ENCODE data around the gene GDA. TPM values are rescaled to one million over a fixed set of nuclear protein-coding genes. Genes with fewer than 3 reads are reported as not detected.

Gene GDA
- total and polyA plus RNA-seq, 10 donors, result 0.02 to 0.19 (median 0.05) TPM; not detected in 6

DNA sequence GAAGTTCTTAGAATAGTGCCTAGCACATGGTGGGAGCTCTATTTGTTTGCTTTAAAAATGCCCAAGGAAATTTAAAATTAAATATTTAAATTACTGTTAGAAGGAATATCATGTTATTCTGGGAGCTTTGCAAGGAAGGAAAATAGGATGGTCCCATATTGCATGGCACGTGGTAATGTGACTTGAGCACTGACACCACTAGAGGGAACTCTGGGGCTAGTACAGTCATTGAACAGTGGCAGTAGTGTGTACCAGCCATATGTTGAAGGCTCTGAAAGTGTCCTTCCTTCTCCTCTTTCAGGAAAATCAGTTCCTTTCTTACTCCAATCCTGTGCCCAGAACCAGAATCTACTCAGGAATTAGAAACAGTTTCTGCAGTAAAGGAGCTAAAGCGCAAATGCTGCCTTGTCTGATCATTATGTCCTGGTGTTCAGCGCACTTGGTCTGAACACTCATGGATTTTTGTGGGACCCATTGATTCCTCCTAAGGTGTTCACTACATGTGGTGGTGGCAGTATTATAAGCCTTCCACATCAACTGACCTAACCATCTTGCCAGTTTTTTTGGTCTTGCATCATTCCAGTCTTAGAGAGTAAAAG lies 54.1 kb downstream of the GDA start:
- no peak for DNase-seq
- Histone ChIP-seq H3K9me3 (no peaks in the 10 kb centered on the region), H3K36me3 (no peaks in the 10 kb centered on the region), H3K27me3 (replicated peaks in 1 of 7) (no peaks in the 10 kb centered on the region), H3K4me1 (no peaks in the 10 kb centered on the region), H3K4me3 (no peak overlapping the region), H3K27ac (no peak overlapping the region)
- TF ChIP-seq, protein P1, sequence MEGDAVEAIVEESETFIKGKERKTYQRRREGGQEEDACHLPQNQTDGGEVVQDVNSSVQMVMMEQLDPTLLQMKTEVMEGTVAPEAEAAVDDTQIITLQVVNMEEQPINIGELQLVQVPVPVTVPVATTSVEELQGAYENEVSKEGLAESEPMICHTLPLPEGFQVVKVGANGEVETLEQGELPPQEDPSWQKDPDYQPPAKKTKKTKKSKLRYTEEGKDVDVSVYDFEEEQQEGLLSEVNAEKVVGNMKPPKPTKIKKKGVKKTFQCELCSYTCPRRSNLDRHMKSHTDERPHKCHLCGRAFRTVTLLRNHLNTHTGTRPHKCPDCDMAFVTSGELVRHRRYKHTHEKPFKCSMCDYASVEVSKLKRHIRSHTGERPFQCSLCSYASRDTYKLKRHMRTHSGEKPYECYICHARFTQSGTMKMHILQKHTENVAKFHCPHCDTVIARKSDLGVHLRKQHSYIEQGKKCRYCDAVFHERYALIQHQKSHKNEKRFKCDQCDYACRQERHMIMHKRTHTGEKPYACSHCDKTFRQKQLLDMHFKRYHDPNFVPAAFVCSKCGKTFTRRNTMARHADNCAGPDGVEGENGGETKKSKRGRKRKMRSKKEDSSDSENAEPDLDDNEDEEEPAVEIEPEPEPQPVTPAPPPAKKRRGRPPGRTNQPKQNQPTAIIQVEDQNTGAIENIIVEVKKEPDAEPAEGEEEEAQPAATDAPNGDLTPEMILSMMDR (IDR thresholded peaks at IDR 0.05 in 8 of 11, conservative IDR thresholded peaks at IDR 0.05 in 3 of 11), result peak in 3 of 11 experiments; percentile 10 to 20 (median 15)
- TF ChIP-seq POLR2AphosphoS5 (IDR thresholded peaks at IDR 0.05), result no peak
- WGBS, 5 donors, result 65 to 75% (median 66%) methylated on average over 3 of the region's 3 CpGs
- intact Hi-C loops (cut with DNase I; ENCODE audit: low total_unique reads), result no loop called here

DNA sequence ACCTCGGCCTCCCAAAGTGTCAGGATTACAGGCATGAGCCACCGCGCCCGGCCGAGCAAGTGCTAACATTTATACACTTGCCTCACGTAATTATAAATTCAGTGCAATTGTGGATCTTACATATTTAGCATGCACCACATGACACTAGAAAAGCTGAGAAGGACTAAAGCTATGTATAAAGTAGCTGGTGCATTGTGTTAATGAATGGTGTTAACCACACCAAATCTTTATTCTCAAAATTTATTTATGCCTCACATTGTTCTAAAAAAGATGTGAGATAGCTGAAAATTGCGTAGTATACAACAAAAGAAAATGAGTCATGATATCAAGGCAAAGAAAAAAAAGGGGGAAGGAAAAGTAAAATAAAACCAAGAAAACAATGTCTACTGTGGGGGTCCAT lies 54.8 kb downstream of the GDA start:
- no peak overlapping the region for H3K4me3 ChIP-seq
- no peaks in the 10 kb centered on the region for H3K27me3 ChIP-seq (replicated peaks in 1 of 7)
- 82 to 89% (median 87%) methylated on average over 7 of the region's 7 CpGs for WGBS, 5 donors
- no peaks in the 10 kb centered on the region for H3K4me1 ChIP-seq
- no peak for DNase-seq
- intact Hi-C loops (cut with DNase I; ENCODE audit: low total_unique reads), result no loop called here
- TF ChIP-seq, protein P1 (IDR thresholded peaks at IDR 0.05 in 8 of 11, conservative IDR thresholded peaks at IDR 0.05 in 3 of 11), result no peak
- TF ChIP-seq POLR2A (IDR thresholded peaks at IDR 0.05), result no peak
- no peak for TF ChIP-seq POLR2AphosphoS5 (IDR thresholded peaks at IDR 0.05)
- H3K36me3 ChIP-seq, result no peaks in the 10 kb centered on the region
- no peaks in the 10 kb centered on the region for H3K9me3 ChIP-seq
- no peak overlapping the region for H3K27ac ChIP-seq

DNA sequence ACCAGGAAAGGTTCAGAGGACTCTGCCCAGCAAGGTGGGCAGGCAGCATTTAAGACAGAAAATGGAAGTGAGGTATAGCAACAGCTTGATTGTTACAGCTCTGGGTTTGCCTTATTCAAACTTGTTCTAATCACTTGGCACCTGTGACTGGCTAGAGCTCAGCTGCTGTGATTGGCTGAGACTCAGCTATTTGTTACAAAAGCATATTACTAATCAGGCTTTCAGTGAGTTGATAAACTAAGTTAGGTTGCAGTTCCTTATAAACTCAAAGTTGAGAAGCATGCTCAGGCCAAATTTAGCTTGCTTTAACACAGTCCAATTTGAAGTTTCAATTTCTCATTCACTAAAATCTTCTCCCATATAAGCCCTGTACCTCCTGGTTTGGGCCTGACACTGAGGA lies 56.3 kb downstream of the GDA start:
- Histone ChIP-seq H3K36me3 (no peaks in the 10 kb centered on the region), H3K27ac (no peak overlapping the region), H3K9me3 (no peaks in the 10 kb centered on the region), H3K4me1 (no peaks in the 10 kb centered on the region), H3K4me3 (no peak overlapping the region), H3K27me3 (replicated peaks in 1 of 7) (no peaks in the 10 kb centered on the region)
- intact Hi-C loops (cut with DNase I; ENCODE audit: low total_unique reads), result no loop called here
- no peak for DNase-seq
- TF ChIP-seq, protein P1 (IDR thresholded peaks at IDR 0.05 in 8 of 11, conservative IDR thresholded peaks at IDR 0.05 in 3 of 11), result no peak
- TF ChIP-seq POLR2AphosphoS5 (IDR thresholded peaks at IDR 0.05) (no peak), POLR2A (IDR thresholded peaks at IDR 0.05) (no peak)

DNA sequence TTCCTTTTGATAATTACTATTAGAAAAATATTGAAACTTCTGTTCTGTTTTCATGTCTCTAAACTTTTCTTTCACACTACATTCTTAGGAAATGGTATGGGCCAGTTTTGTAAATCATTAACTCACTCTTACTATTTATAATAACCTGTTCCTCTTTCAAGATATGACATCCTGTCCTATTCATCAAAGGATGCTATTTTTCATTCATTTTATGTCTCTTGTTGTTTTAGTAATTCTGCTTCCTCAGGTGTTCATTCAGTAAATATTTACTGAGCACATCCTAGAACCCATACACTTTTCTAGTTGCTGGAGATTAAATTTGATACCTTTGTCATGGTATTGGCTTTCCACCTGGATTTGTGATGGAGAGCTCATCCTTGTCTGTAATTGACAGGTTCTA lies 58.0 kb downstream of the GDA start:
- Histone ChIP-seq H3K27ac (no peak overlapping the region), H3K27me3 (replicated peaks in 1 of 7) (peaks cover 0 to 7% (median 0%) of the 10 kb centered on the region in 7 donors), H3K4me1 (no peaks in the 10 kb centered on the region), H3K9me3 (no peaks in the 10 kb centered on the region), H3K4me3 (no peak overlapping the region), H3K36me3 (no peaks in the 10 kb centered on the region)
- DNase-seq, result no peak
- TF ChIP-seq, protein P1 (IDR thresholded peaks at IDR 0.05 in 8 of 11, conservative IDR thresholded peaks at IDR 0.05 in 3 of 11), result no peak
- TF ChIP-seq POLR2AphosphoS5 (IDR thresholded peaks at IDR 0.05), result no peak
- no peak for TF ChIP-seq POLR2A (IDR thresholded peaks at IDR 0.05)
- intact Hi-C loops (cut with DNase I; ENCODE audit: low total_unique reads), result no loop called here
